ENCODE results near the gene MANF.

MANF gene

DNA sequence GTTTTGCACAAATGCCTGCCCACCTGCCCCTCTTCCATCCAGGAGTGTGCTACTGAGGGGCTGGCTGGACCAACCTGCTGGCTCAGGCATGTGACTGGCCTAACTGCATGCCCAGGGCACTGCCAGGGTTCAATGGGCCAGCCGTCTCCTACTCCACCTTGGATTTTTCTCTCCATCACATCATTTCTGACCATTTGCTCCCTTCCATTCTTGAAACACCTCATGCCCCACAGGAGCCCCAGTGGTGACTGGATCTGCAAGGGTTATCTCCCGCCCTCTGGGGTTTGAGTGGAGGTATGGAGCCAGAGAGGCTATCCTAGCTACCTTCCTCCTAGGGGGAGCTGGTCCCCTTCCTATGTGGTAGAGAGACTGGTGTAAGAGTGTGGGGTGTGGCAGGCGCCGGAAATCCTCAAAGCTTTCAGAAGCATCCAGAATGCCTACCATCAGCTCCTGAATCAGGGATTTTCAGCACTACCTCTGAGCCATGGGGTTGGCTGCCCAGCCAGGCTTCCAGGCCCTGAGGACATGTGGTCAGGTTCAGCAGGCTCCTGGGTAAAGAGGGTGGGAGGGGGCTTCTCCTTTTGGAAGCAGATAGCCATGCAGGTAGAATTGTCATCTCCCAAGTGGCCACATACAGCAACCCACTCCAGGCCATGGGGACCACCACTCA, 2.9 kb upstream of the MANF start:
- H3K9ac ChIP-seq: no peak overlapping the region
- no peaks in the 10 kb centered on the region for H3K36me3 ChIP-seq (ENCODE audit: insufficient read depth)
- no peaks in the 10 kb centered on the region for H3K27me3 ChIP-seq (ENCODE audit: insufficient read depth, low read depth)
- no peak overlapping the region for H3K4me3 ChIP-seq (IDR thresholded peaks at IDR 0.05; ENCODE audit: insufficient read depth, low read depth, low read length)
- H3K27ac ChIP-seq: no peak overlapping the region
- H4K20me1 ChIP-seq (ENCODE audit: insufficient read depth): no peaks in the 10 kb centered on the region
- TF ChIP-seq, protein P1, sequence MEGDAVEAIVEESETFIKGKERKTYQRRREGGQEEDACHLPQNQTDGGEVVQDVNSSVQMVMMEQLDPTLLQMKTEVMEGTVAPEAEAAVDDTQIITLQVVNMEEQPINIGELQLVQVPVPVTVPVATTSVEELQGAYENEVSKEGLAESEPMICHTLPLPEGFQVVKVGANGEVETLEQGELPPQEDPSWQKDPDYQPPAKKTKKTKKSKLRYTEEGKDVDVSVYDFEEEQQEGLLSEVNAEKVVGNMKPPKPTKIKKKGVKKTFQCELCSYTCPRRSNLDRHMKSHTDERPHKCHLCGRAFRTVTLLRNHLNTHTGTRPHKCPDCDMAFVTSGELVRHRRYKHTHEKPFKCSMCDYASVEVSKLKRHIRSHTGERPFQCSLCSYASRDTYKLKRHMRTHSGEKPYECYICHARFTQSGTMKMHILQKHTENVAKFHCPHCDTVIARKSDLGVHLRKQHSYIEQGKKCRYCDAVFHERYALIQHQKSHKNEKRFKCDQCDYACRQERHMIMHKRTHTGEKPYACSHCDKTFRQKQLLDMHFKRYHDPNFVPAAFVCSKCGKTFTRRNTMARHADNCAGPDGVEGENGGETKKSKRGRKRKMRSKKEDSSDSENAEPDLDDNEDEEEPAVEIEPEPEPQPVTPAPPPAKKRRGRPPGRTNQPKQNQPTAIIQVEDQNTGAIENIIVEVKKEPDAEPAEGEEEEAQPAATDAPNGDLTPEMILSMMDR (conservative IDR thresholded peaks at IDR 0.05; ENCODE audit: low read depth, low read length): no peak
- no peak overlapping the region for H3K4me2 ChIP-seq
- H2AFZ ChIP-seq (ENCODE audit: low read depth): no peak overlapping the region
- peaks cover 17% of the 10 kb centered on the region for H3K4me1 ChIP-seq (ENCODE audit: low read depth, poor library complexity, severe bottlenecking)
- H3K79me2 ChIP-seq (ENCODE audit: insufficient read depth, low read depth): peaks cover 29% of the 10 kb centered on the region

DNA sequence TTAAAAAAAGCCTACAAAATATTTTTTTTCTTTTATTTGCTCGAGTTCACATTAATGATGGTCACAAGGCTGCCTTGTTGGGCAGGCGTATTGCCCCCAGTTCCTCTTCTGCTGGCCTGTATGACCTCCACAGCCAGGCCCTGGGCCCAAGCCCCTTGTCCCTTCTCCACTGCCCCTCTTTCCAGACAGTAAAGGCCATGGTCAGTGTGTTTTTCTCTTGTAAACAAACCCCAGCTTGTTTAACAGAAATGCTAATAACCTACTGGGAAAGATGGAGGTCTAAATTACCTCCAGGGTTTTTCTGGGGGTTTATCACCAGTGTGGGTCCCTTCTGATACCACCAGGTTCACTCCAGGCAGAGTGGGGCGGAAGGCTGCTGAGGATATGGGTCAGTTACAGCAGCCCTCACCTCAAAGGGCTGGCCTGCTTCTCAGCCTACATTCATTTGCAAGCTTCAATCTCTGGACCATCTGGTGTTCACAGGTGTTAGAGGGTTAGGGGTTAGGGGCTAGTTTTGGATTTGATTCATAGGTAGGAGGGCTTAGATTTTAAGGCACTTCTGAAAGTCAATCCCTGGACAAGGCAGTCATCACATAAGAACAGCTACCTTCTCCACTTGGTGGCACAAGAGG, 2.0 kb upstream of the MANF start:
- Histone ChIP-seq H3K4me3 (IDR thresholded peaks at IDR 0.05; ENCODE audit: insufficient read depth, low read depth, low read length) (no peak overlapping the region), H3K79me2 (ENCODE audit: insufficient read depth, low read depth) (peaks cover 37% of the 10 kb centered on the region), H3K4me1 (ENCODE audit: low read depth, poor library complexity, severe bottlenecking) (peaks cover 24% of the 10 kb centered on the region), H3K4me2 (peak overlapping the region; percentile 72; the same call in 1 of the 2 replicates), H3K27ac (no peak overlapping the region), H2AFZ (ENCODE audit: low read depth) (no peak overlapping the region), H3K9ac (no peak overlapping the region), H4K20me1 (ENCODE audit: insufficient read depth) (no peaks in the 10 kb centered on the region), H3K36me3 (ENCODE audit: insufficient read depth) (no peaks in the 10 kb centered on the region), H3K27me3 (ENCODE audit: insufficient read depth, low read depth) (no peaks in the 10 kb centered on the region)
- TF ChIP-seq, protein P1 (conservative IDR thresholded peaks at IDR 0.05; ENCODE audit: low read depth, low read length): no peak

GRCh38 chr3:51384055-51384725, 901 bp upstream of the MANF start:
- H2AFZ ChIP-seq (ENCODE audit: low read depth): peak overlapping the region; percentile 68
- no peaks in the 10 kb centered on the region for H4K20me1 ChIP-seq (ENCODE audit: insufficient read depth)
- H3K9ac ChIP-seq: peak overlapping the region; percentile 89
- peaks cover 31% of the 10 kb centered on the region for H3K4me1 ChIP-seq (ENCODE audit: low read depth, poor library complexity, severe bottlenecking)
- H3K27ac ChIP-seq: peak overlapping the region; percentile 81
- no peak overlapping the region for H3K4me3 ChIP-seq (IDR thresholded peaks at IDR 0.05; ENCODE audit: insufficient read depth, low read depth, low read length)
- TF ChIP-seq, protein P1 (conservative IDR thresholded peaks at IDR 0.05; ENCODE audit: low read depth, low read length): no peak
- no peaks in the 10 kb centered on the region for H3K27me3 ChIP-seq (ENCODE audit: insufficient read depth, low read depth)
- H3K4me2 ChIP-seq: peak overlapping the region; percentile 72
- no peaks in the 10 kb centered on the region for H3K36me3 ChIP-seq (ENCODE audit: insufficient read depth)
- H3K79me2 ChIP-seq (ENCODE audit: insufficient read depth, low read depth): peaks cover 37% of the 10 kb centered on the region

DNA sequence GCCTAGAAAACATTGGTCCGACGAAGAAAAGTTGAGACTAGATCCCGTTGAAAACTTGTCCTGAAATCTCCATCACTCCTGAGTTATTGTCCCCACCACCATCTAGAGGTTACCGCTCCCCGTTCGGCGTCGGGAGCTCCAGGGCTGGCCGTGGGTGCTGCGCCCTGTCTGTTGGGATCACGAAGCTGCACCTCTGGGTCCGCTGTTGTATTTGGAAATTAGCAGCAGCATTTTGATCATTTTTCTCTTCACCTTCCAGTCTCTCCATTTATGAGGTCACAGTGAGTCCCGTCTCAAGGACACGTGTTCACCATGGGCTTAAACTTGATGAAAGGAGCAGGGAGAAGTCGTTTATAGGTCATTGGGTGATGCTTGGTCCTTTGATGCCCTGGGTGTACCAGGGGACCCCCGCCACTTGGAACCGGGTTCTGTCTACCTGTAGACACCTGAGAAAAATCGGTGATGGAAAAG, 565 bp downstream of the MANF start:
- Histone ChIP-seq H3K4me1 (ENCODE audit: low read depth, poor library complexity, severe bottlenecking) (peaks cover 38% of the 10 kb centered on the region), H3K36me3 (ENCODE audit: insufficient read depth) (no peaks in the 10 kb centered on the region), H2AFZ (ENCODE audit: low read depth) (no peak overlapping the region), H3K9ac (peak overlapping the region; percentile 39; the same call in 1 of the 2 replicates), H3K79me2 (ENCODE audit: insufficient read depth, low read depth) (peaks cover 37% of the 10 kb centered on the region), H3K27me3 (ENCODE audit: insufficient read depth, low read depth) (no peaks in the 10 kb centered on the region), H3K27ac (no peak overlapping the region; the same call in 1 of the 2 replicates), H3K4me2 (peak overlapping the region; percentile 76), H3K4me3 (IDR thresholded peaks at IDR 0.05; ENCODE audit: insufficient read depth, low read depth, low read length) (no peak overlapping the region), H4K20me1 (ENCODE audit: insufficient read depth) (no peaks in the 10 kb centered on the region)
- TF ChIP-seq, protein P1 (conservative IDR thresholded peaks at IDR 0.05; ENCODE audit: low read depth, low read length): no peak
